Measurements from ENCODE around the gene TNPO2.

GRCh38 chr19:12772323-12772722, 48.6 kb upstream of the TNPO2 start:
- TF ChIP-seq GABPA (IDR thresholded peaks at IDR 0.05; ENCODE audit: low read depth) (no peak), CTCF (IDR thresholded peaks at IDR 0.05; ENCODE audit: insufficient read depth, low read length) (no peak), POLR2AphosphoS5 (IDR thresholded peaks at IDR 0.05; ENCODE audit: low read depth) (no peak), SPI1 (IDR thresholded peaks at IDR 0.05; ENCODE audit: borderline replicate concordance, low read depth) (no peak)
